ENCODE measurements around the gene ACTL7B.

DNA sequence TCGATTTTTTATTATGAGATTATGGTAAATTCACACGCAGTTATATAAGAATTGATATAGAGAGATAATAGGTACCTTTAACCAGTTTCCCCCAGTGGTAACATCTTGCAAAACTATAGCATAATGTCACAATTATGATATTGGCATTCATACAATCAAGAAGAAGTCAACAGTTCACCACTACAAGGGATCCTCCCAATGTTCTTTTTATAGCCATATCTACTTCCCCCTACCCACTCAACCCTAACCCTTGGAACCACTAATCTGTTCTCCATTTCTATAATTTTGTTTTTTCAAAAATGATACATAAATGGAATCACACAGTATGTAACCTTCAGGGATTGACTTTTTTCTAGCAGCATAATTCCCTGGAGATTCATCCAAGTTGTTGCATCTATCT lies 9.8 kb downstream of the ACTL7B start:
- TF ChIP-seq GTF2F1 (IDR thresholded peaks at IDR 0.05; ENCODE audit: borderline replicate concordance, low read depth, low read length) = no peak
- no peak for TF ChIP-seq EZH2 (IDR thresholded peaks at IDR 0.05; ENCODE audit: low read depth, low read length, severe bottlenecking)
- no peak for TF ChIP-seq POLR2AphosphoS5 (IDR thresholded peaks at IDR 0.05; ENCODE audit: low read depth, low read length)
- TF ChIP-seq POLR2A (IDR thresholded peaks at IDR 0.05; ENCODE audit: control extremely low read depth in 1 of 2, low read depth in 2 of 2, low read length in 2 of 2) = no peak
- TF ChIP-seq, protein P1, sequence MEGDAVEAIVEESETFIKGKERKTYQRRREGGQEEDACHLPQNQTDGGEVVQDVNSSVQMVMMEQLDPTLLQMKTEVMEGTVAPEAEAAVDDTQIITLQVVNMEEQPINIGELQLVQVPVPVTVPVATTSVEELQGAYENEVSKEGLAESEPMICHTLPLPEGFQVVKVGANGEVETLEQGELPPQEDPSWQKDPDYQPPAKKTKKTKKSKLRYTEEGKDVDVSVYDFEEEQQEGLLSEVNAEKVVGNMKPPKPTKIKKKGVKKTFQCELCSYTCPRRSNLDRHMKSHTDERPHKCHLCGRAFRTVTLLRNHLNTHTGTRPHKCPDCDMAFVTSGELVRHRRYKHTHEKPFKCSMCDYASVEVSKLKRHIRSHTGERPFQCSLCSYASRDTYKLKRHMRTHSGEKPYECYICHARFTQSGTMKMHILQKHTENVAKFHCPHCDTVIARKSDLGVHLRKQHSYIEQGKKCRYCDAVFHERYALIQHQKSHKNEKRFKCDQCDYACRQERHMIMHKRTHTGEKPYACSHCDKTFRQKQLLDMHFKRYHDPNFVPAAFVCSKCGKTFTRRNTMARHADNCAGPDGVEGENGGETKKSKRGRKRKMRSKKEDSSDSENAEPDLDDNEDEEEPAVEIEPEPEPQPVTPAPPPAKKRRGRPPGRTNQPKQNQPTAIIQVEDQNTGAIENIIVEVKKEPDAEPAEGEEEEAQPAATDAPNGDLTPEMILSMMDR (IDR thresholded peaks at IDR 0.05; ENCODE audit: control extremely low read depth in 1 of 3, insufficient read depth in 1 of 3, low read depth in 1 of 3, low read length in 3 of 3) = no peak
- no peak for TF ChIP-seq GABPA (IDR thresholded peaks at IDR 0.05; ENCODE audit: borderline replicate concordance, insufficient read depth, low read length)
- TF ChIP-seq ZNF274 (IDR thresholded peaks at IDR 0.05; ENCODE audit: borderline replicate concordance, extremely low read depth, low read length) = no peak
- no peak for TF ChIP-seq MAFK (IDR thresholded peaks at IDR 0.05; ENCODE audit: low read depth, low read length)
- TF ChIP-seq KDM1A (IDR thresholded peaks at IDR 0.05; ENCODE audit: borderline replicate concordance, low read length) = no peak
- TF ChIP-seq RBBP5 (IDR thresholded peaks at IDR 0.05; ENCODE audit: borderline replicate concordance, low read depth, low read length) = no peak
